Ishikawa (cell line): Measurements from ENCODE around the gene PTBP3.

ENCODE experiments used
- CEBPB ChIP-seq: IDR thresholded peaks from 2 replicates; pipeline ENCODE4 v1.6.1; 2012
- CREB1 ChIP-seq: IDR thresholded peaks from 2 replicates; pipeline ENCODE4 v1.6.1; 2012; ENCODE audit warnings: low read depth
- EP300 ChIP-seq: IDR thresholded peaks from 2 replicates; pipeline ENCODE4 v1.6.1; 2012; ENCODE audit warnings: borderline replicate concordance
- FOXM1 ChIP-seq: IDR thresholded peaks from 2 replicates; pipeline ENCODE4 v1.6.1; 2012; ENCODE audit warnings: low read depth, borderline replicate concordance
- MAX ChIP-seq: IDR thresholded peaks from 2 replicates; pipeline ENCODE4 v1.6.1; 2012
- NFIC ChIP-seq: IDR thresholded peaks from 2 replicates; pipeline ENCODE4 v1.6.1; 2012
- RAD21 ChIP-seq: IDR thresholded peaks from 2 replicates; pipeline ENCODE4 v1.6.1; 2012; ENCODE audit warnings: low read depth
- REST ChIP-seq: IDR thresholded peaks from 2 replicates; pipeline ENCODE4 v1.6.1; 2012; ENCODE audit warnings: low read depth, mild to moderate bottlenecking
- TAF1 ChIP-seq: IDR thresholded peaks from 2 replicates; pipeline ENCODE4 v1.6.1; 2012; ENCODE audit warnings: low read depth, mild to moderate bottlenecking
- TEAD4 ChIP-seq: IDR thresholded peaks from 2 replicates; pipeline ENCODE4 v1.6.1; 2012
- USF1 ChIP-seq: IDR thresholded peaks from 2 replicates; pipeline ENCODE4 v1.6.1; 2012
- YY1 ChIP-seq: IDR thresholded peaks from 2 replicates; pipeline ENCODE4 v1.6.1; 2012; ENCODE audit warnings: low read depth
- ZBTB7A ChIP-seq: IDR thresholded peaks from 2 replicates; pipeline ENCODE4 v1.6.1; 2012; ENCODE audit warnings: low read depth

- TF ChIP-seq CEBPB (no peak), MAX (no peak), REST (no peak), YY1 (no peak), FOXM1 (no peak), TAF1 (no peak), TEAD4 (peak; percentile 9; the same call in 1 of the 2 replicates), CREB1 (no peak), EP300 (no peak), RAD21 (no peak), ZBTB7A (no peak), USF1 (no peak), NFIC (no peak)
Observed at GRCh38 chr9:112341730-112342129, 8.3 kb upstream of the PTBP3 start.
